Neural progenitor cell (in vitro differentiated cells): ENCODE results near the gene ZNF595.
"Not testable (repeated sequence)": the region's sequence is repeated elsewhere in the genome, so short reads cannot be mapped to it uniquely, and the experiment has no call there.

Source experiments
- EZH2 ChIP-seq: fragments of 200-600 bp; sonication (generic); IDR thresholded peaks from 2 replicates; pipeline ENCODE4 v1.6.1; 2017; ENCODE audit warnings: antibody characterized with exemption, mild to moderate bottlenecking, moderate library complexity
- EZH2phosphoT487 ChIP-seq: fragments of 200-600 bp; sonication (generic); IDR thresholded peaks from 2 replicates; pipeline ENCODE4 v1.6.1; 2017; ENCODE audit warnings: antibody characterized with exemption
- TF ChIP-seq, protein P1 (sequence below): fragments of 200-600 bp; sonication (generic); IDR thresholded peaks from 2 replicates; pipeline ENCODE4 v1.5.1; 2017; ENCODE audit warnings: antibody characterized with exemption, mild to moderate bottlenecking

GRCh38 chr4:22882-23281 is 30.2 kb upstream of the ZNF595 start:
- not testable (repeated sequence) for TF ChIP-seq EZH2, EZH2phosphoT487
- TF ChIP-seq, protein P1, sequence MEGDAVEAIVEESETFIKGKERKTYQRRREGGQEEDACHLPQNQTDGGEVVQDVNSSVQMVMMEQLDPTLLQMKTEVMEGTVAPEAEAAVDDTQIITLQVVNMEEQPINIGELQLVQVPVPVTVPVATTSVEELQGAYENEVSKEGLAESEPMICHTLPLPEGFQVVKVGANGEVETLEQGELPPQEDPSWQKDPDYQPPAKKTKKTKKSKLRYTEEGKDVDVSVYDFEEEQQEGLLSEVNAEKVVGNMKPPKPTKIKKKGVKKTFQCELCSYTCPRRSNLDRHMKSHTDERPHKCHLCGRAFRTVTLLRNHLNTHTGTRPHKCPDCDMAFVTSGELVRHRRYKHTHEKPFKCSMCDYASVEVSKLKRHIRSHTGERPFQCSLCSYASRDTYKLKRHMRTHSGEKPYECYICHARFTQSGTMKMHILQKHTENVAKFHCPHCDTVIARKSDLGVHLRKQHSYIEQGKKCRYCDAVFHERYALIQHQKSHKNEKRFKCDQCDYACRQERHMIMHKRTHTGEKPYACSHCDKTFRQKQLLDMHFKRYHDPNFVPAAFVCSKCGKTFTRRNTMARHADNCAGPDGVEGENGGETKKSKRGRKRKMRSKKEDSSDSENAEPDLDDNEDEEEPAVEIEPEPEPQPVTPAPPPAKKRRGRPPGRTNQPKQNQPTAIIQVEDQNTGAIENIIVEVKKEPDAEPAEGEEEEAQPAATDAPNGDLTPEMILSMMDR: not testable (repeated sequence)
